ENCODE data around the gene UNG.

- TF ChIP-seq, protein P1, sequence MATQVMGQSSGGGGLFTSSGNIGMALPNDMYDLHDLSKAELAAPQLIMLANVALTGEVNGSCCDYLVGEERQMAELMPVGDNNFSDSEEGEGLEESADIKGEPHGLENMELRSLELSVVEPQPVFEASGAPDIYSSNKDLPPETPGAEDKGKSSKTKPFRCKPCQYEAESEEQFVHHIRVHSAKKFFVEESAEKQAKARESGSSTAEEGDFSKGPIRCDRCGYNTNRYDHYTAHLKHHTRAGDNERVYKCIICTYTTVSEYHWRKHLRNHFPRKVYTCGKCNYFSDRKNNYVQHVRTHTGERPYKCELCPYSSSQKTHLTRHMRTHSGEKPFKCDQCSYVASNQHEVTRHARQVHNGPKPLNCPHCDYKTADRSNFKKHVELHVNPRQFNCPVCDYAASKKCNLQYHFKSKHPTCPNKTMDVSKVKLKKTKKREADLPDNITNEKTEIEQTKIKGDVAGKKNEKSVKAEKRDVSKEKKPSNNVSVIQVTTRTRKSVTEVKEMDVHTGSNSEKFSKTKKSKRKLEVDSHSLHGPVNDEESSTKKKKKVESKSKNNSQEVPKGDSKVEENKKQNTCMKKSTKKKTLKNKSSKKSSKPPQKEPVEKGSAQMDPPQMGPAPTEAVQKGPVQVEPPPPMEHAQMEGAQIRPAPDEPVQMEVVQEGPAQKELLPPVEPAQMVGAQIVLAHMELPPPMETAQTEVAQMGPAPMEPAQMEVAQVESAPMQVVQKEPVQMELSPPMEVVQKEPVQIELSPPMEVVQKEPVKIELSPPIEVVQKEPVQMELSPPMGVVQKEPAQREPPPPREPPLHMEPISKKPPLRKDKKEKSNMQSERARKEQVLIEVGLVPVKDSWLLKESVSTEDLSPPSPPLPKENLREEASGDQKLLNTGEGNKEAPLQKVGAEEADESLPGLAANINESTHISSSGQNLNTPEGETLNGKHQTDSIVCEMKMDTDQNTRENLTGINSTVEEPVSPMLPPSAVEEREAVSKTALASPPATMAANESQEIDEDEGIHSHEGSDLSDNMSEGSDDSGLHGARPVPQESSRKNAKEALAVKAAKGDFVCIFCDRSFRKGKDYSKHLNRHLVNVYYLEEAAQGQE (IDR thresholded peaks at IDR 0.05; ENCODE audit: insufficient read depth in 1 of 2, low read depth in 2 of 2, low read length in 1 of 2) = no peak
- no peak for TF ChIP-seq POLR2AphosphoS5 (IDR thresholded peaks at IDR 0.05; ENCODE audit: low read depth, low read length)
- no peak for TF ChIP-seq CTCF (IDR thresholded peaks at IDR 0.05)
- no peak for TF ChIP-seq SIN3A (IDR thresholded peaks at IDR 0.05; ENCODE audit: borderline replicate concordance, insufficient read depth, low read depth, low read length)
- TF ChIP-seq TCF7L2 (IDR thresholded peaks at IDR 0.05; ENCODE audit: low read depth, low read length) = no peak
Measured at GRCh38 chr12:109082751-109083150, 14.6 kb upstream of the UNG start.
